Keratinocyte (primary cell): ENCODE measurements around the gene IST1. TPM values are rescaled to one million over a fixed set of nuclear protein-coding genes. Genes with fewer than 3 reads are reported as not detected.

Source experiments
- DNase-seq: peaks from one replicate; pipeline ENCODE4 v3.0.0-alpha.2; 2011; ENCODE audit warnings: low read depth, missing footprints, low spot score
- FAIRE-seq: peaks from 2 replicates; lab custom pipeline; 2011; peaks lifted over from hg19 to GRCh38; lab: Jason Lieb, UNC
- H2AFZ ChIP-seq: 2 replicates; pipeline ENCODE4 v1.6.0; 2012; ENCODE audit warnings: low read length, control low read depth, inconsistent platforms; ENCODE audit not compliant: control insufficient read depth
- H3K27ac ChIP-seq: 2 replicates; pipeline ENCODE4 v1.5.1; 2011; ENCODE audit warnings: low read length; ENCODE audit not compliant: control insufficient read depth, insufficient read depth
- H3K27me3 ChIP-seq: 3 replicates; pipeline ENCODE4 v1.6.0; 2011; ENCODE audit warnings: low read length; ENCODE audit not compliant: control insufficient read depth, insufficient read depth; ENCODE audit errors: extremely low read depth
- H3K36me3 ChIP-seq, 2 experiments: 2 replicates in 1 of 2; 3 replicates in 1 of 2; pipeline ENCODE4 v1.5.1; 2011; ENCODE audit warnings: low read length in 2 of 2, mild to moderate bottlenecking in 1 of 2; ENCODE audit not compliant: control insufficient read depth in 2 of 2, insufficient read depth in 2 of 2; ENCODE audit errors: extremely low read depth in 1 of 2
- H3K4me1 ChIP-seq: 3 replicates; pipeline ENCODE4 v1.5.1; 2011; ENCODE audit warnings: low read length; ENCODE audit not compliant: control insufficient read depth, insufficient read depth; ENCODE audit errors: extremely low read depth
- H3K4me2 ChIP-seq: 3 replicates; pipeline ENCODE4 v1.6.0; 2011; ENCODE audit warnings: low read depth, low read length; ENCODE audit not compliant: control insufficient read depth, insufficient read depth; ENCODE audit errors: extremely low read depth
- H3K4me3 ChIP-seq, 3 experiments: fragments of 200-600 bp in 1 of 3; sonication (generic) in 1 of 3; 2 replicates in 2 of 3; 3 replicates in 1 of 3; pipeline ENCODE4 v1.5.1; 2011 to 2016; ENCODE audit warnings: low read length in 3 of 3, mild to moderate bottlenecking in 3 of 3, control low read depth in 2 of 3, inconsistent platforms in 1 of 3, low read depth in 1 of 3, mixed read lengths in 1 of 3, mixed run types in 1 of 3, moderate library complexity in 1 of 3; ENCODE audit not compliant: control insufficient read depth in 2 of 3, insufficient read depth in 2 of 3; ENCODE audit errors: extremely low read depth in 1 of 3
- H3K79me2 ChIP-seq: 2 replicates; pipeline ENCODE4 v1.6.0; 2012; ENCODE audit warnings: low read length; ENCODE audit not compliant: control insufficient read depth, insufficient read depth
- H3K9ac ChIP-seq: 3 replicates; pipeline ENCODE4 v1.6.0; 2011; ENCODE audit warnings: low read length; ENCODE audit not compliant: control insufficient read depth, insufficient read depth; ENCODE audit errors: extremely low read depth
- H3K9me1 ChIP-seq: 3 replicates; pipeline ENCODE4 v1.6.0; 2011; ENCODE audit warnings: low read length; ENCODE audit not compliant: control insufficient read depth, insufficient read depth; ENCODE audit errors: extremely low read depth
- H3K9me3 ChIP-seq: 2 replicates; pipeline ENCODE4 v1.5.1; 2012; ENCODE audit warnings: low read depth, low read length; ENCODE audit not compliant: control insufficient read depth
- H4K20me1 ChIP-seq: 3 replicates; pipeline ENCODE4 v1.6.0; 2011; ENCODE audit warnings: low read length; ENCODE audit not compliant: control insufficient read depth, insufficient read depth; ENCODE audit errors: extremely low read depth
- EZH2 ChIP-seq: IDR thresholded peaks from one replicate; pipeline ENCODE4 v1.6.1; 2012; ENCODE audit warnings: inconsistent platforms, mild to moderate bottlenecking, low read length, moderate library complexity
- dilution Hi-C: fragments of 300-500 bp; cut with MboI; formaldehyde crosslinking; loops from one replicate; pipeline ENCODE4 v1.7.0; 2020; ENCODE audit warnings: low sequenced_read_pairs; ENCODE audit not compliant: extremely low pct_ligation_motif_present
- polyA plus RNA-seq, 5 experiments: library from polyadenylated mRNA; depleted of rRNA in 3 of 5; stranded (reverse) in 3 of 5; stranded (forward) in 1 of 5; unstranded in 1 of 5; fragments of >200 nt; gene quantifications; 1 replicate in 1 of 5; 2 replicates in 3 of 5; 3 replicates in 1 of 5; pipeline versions ENCODE4 v1.2.1 to v1.2.3, GENCODE V29; 2011 to 2012; ENCODE audit warnings: missing spikeins in 2 of 5, low read depth in 1 of 5, low replicate concordance in 1 of 5
- TF ChIP-seq, protein P1 (sequence below), 3 experiments: IDR thresholded peaks in 1 of 3; conservative IDR thresholded peaks in 1 of 3; optimal IDR thresholded peaks in 1 of 3; 2 replicates in 2 of 3; 3 replicates in 1 of 3; pipeline versions ENCODE3 to v1.5.1; 2011; ENCODE audit warnings: low read length in 3 of 3, mild to moderate bottlenecking in 3 of 3, moderate library complexity in 2 of 3, control low read depth in 1 of 3, inconsistent platforms in 1 of 3; ENCODE audit not compliant: insufficient read depth in 2 of 3; ENCODE audit errors: extremely low read depth in 1 of 3

IST1 gene
- polyA plus RNA-seq, 1 donor (not counting 4 experiments of a cell fraction or from before 2014, with no cell fraction given), result 188 TPM

- Histone ChIP-seq H3K27ac (peak overlapping the region; percentile 92), H3K4me2 (peak overlapping the region; percentile 92), H4K20me1 (peaks cover 5% of the 10 kb centered on the region), H3K79me2 (peaks cover 36% of the 10 kb centered on the region), H2AFZ (peak overlapping the region; percentile 87), H3K4me3 (peak overlapping the region; percentile 91 to 100 (median 96)), H3K36me3 (no peaks in the 10 kb centered on the region), H3K27me3 (no peaks in the 10 kb centered on the region), H3K9ac (peak overlapping the region; percentile 98), H3K4me1 (peaks cover 3% of the 10 kb centered on the region), H3K9me3 (no peaks in the 10 kb centered on the region), H3K9me1 (no peaks in the 10 kb centered on the region)
- dilution Hi-C loops, result no loop called here
- FAIRE-seq, result no peak
- DNase-seq, result no peak
- TF ChIP-seq, protein P1, sequence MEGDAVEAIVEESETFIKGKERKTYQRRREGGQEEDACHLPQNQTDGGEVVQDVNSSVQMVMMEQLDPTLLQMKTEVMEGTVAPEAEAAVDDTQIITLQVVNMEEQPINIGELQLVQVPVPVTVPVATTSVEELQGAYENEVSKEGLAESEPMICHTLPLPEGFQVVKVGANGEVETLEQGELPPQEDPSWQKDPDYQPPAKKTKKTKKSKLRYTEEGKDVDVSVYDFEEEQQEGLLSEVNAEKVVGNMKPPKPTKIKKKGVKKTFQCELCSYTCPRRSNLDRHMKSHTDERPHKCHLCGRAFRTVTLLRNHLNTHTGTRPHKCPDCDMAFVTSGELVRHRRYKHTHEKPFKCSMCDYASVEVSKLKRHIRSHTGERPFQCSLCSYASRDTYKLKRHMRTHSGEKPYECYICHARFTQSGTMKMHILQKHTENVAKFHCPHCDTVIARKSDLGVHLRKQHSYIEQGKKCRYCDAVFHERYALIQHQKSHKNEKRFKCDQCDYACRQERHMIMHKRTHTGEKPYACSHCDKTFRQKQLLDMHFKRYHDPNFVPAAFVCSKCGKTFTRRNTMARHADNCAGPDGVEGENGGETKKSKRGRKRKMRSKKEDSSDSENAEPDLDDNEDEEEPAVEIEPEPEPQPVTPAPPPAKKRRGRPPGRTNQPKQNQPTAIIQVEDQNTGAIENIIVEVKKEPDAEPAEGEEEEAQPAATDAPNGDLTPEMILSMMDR (optimal IDR thresholded peaks at IDR 0.05 in 1 of 3, IDR thresholded peaks at IDR 0.05 in 1 of 3, conservative IDR thresholded peaks at IDR 0.05 in 1 of 3; ENCODE audit: extremely low read depth in 1 of 3, insufficient read depth in 2 of 3, low read length in 3 of 3), result no peak
- TF ChIP-seq EZH2, result no peak
These were observed 1.5 kb upstream of the IST1 start for GRCh38 chr16:71893888-71894228.

GRCh38 chr16:71894229-71894920, 956 bp upstream of the IST1 start:
- Histone ChIP-seq H4K20me1 (peaks cover 5% of the 10 kb centered on the region), H3K4me3 (peak overlapping the region; percentile 91 to 100 (median 96)), H3K27me3 (no peaks in the 10 kb centered on the region), H3K27ac (peak overlapping the region; percentile 92), H3K9ac (peak overlapping the region; percentile 98), H3K9me1 (no peaks in the 10 kb centered on the region), H3K36me3 (no peaks in the 10 kb centered on the region), H2AFZ (peak overlapping the region; percentile 87), H3K4me2 (peak overlapping the region; percentile 92), H3K79me2 (peaks cover 41% of the 10 kb centered on the region), H3K9me3 (no peaks in the 10 kb centered on the region), H3K4me1 (peaks cover 3% of the 10 kb centered on the region)
- FAIRE-seq (no peak), DNase-seq (no peak)
- TF ChIP-seq EZH2, result no peak
- TF ChIP-seq, protein P1 (optimal IDR thresholded peaks at IDR 0.05 in 1 of 3, IDR thresholded peaks at IDR 0.05 in 1 of 3, conservative IDR thresholded peaks at IDR 0.05 in 1 of 3; ENCODE audit: extremely low read depth in 1 of 3, insufficient read depth in 2 of 3, low read length in 3 of 3), result peak in 2 of 3 experiments; percentile 15 to 40
- dilution Hi-C loops, result no loop called here
